NCI-H748 (cell line): Measurements from ENCODE around the gene AP5S1.
"Not testable (repeated sequence)": the region's sequence is repeated elsewhere in the genome, so short reads cannot be mapped to it uniquely, and the experiment has no call there.

ENCODE experiments used
- DNase-seq: peaks from one replicate; lab custom pipeline; 2025; ENCODE audit not compliant: unreplicated experiment; lab: John Stamatoyannopoulos, UW

The AP5S1 gene

DNA sequence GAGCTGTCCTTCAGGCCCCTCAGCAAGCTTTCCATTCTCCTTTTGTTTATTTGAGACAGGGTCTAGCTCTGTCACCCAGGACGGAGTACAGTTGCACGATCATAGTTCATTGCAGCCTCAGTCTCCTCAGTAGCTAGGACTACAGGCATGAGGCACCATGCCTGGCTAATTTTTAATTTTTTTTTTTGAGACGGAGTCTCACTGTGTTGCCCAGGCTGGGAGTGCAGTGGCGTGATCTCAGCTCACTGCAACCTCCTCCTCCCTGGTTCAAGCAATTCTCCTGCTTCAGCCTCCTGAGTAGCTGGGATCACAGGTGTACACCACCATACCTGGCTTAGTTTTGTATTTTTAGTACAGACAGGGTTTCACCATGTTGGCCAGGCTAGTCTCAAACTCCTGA lies 31.1 kb upstream of the AP5S1 start:
- DNase-seq = not testable (repeated sequence)

DNA sequence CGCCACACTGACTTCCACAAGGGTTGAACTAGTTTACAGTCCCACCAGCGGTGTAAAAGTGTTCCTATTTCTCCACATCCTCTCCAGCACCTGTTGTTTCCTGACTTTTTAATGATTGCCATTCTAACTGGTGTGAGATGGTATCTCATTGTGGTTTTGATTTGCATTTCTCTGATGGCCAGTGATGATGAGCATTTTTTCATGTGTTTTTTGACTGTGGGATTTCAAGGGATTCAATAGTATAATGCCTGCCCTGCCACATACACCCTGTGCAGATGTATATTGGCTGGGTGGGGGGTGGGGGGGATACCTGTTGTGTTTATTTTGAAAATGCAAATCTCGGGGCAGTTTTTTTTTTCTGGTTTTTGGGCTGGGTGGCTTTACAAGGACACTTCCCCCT lies 26.2 kb upstream of the AP5S1 start:
- DNase-seq = not testable (repeated sequence)

DNA sequence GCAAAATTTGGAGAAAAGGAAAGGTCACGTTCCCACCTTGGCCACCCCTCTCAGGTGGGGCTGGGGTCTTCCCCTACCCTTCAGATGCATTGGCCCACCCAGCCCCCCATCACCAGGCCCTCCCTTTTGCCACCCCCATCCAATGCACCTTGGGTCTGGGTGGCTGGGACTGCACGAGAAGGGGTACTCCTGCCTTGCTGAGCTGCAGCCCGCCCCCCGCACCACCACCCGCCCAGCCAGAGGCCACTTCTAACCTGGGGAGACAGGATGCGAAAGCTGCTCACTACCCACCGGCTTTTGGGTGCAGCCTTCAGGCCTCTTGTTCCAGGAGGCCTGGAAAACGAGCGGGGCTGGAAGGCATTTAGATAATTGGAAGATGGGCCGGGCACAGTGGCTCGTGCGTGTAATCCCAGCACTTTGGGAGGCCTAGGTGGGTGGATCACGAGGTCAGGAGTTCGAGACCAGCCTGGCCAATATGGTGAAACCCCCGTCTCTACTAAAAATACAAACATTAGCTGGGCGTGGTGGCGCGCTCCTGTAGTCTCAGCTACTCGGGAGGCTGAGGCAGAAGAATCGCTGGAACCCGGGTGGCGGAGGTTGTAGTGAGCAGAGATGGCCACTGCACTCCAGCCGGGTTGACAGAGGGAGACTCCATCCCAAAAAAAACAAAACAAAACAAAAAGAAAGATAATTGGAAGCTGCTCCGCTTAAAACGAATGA lies 25.5 kb upstream of the AP5S1 start:
- DNase-seq = no peak

DNA sequence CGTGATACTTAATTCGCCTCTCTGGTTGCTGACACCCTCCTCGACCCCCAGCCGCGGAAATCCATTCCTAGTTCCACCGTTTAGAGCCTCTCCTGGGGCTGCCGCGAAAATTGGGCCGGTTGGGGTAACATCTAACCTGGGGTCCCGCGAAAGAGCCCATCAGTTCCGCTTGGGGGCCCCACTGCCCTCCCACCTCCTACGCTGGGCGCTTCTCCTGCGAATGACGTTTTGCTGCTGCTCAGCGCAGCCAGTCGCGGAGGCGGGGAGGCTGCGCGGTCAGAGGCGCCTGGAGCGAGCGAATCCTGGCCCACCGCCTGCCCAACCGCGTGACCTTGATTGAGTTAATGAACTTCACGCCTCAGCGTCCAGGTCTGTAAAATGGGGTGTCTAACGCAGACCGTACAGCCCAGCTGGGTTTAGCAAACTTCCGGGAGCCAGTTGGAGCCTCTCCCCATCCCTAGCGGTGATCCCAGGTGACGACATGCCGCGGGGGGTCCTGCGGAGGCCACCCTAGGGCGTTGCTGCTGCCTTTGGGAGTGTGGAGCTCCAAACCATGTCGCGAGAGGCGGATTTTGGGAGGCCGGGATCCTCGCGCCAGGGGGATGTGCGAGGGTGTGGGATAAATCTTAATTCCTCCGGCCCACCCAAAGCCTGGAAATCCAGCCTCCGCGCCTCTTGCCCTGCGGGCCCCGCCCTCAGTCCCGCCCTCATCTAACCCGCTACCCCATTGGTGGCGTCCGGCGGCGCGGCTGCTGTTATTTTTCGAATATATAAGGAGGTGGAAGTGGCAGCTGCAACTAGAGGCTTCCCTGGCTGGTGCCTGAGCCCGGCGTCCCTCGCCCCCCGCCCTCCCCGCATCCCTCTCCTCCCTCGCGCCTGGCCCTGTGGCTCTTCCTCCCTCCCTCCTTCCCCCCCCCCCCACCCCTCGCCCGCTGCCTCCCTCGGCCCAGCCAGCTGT lies 24.6 kb upstream of the AP5S1 start, which contains the start of gene CDC25B:
CDC25B (plus strand) TSS at position 800 of the 958 bp plus-strand sequence. CDS start 222 bp downstream, outside the sequence.
- peak; percentile 99 for DNase-seq

DNA sequence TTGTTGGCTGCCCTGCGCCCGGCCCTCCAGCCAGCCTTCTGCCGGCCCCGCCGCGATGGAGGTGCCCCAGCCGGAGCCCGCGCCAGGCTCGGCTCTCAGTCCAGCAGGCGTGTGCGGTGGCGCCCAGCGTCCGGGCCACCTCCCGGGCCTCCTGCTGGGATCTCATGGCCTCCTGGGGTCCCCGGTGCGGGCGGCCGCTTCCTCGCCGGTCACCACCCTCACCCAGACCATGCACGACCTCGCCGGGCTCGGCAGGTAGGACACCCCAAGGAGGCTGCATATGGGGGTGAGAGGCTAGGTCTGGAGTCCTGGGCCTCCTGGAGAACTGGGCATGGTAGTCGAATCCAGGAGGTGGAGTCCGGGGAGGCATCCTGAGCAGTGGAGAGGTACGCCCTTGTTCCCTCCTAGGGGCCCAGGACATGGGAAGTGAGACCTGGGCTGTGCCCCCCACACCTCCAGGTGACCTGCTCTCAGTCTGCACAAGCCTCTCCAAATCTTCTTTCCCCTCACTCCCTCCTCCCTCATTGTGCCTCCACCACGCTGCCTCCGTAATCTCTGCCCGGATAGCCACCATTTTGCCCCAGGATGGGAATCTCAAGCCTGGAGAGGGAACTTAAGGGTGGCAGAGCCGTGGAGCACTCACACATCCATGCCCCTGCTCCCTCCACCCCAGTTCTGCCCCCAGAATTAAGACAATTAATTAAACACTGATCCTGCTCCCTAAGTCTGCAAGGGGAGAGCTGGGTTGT lies 23.7 kb upstream of the AP5S1 start:
- peak; percentile 63 for DNase-seq

DNA sequence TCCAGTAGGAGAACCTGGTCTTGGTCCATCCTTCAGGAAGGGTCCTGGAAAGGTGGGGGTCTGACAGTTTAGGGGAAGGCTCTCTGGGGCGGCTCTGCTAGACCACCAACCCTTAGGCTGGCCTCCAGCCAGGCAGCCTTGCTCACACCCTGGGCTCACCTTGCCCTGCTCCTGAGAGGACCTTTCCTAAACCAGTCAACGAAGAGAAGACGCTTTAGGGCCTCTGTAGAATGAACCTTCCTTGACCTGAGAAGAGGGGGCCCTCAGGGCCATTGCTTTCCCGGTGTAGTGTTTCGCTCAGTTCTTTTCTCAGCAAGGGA lies 23.2 kb upstream of the AP5S1 start:
- DNase-seq = no peak

DNA sequence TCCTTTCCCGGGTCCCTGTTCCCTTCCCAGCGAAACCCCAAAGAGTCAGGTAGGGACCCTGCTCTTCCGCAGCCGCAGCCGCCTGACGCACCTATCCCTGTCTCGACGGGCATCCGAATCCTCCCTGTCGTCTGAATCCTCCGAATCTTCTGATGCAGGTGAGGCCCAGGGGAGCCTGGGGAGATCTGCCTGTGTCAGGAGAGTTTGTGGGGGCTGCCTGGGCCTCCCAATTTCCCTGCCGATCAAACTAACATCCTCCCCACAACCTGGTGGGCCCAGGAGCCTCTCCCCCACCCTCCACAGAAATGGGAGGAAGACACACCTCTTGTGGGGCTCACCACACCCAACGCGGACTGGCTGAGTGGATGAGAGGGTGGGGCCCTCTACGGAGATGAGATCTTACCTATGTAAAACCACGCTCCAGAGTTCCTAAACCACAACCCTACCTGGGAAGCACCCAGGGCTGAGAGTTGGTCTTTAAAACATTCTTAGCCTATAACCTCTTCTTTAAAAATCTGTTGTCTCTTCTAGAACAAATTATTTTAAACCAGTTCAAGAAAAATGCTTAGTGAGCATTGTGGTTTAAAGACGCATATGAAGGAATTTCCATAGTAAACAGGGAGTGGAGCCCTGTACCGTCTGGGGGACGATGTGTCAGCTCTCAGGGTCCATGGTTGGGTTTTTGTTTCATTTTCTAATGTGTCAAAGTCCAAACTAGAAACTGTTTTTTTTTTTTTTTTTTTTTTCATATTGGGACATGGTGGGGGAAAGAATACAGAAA lies 22.6 kb upstream of the AP5S1 start:
- peak; percentile 73 for DNase-seq

DNA sequence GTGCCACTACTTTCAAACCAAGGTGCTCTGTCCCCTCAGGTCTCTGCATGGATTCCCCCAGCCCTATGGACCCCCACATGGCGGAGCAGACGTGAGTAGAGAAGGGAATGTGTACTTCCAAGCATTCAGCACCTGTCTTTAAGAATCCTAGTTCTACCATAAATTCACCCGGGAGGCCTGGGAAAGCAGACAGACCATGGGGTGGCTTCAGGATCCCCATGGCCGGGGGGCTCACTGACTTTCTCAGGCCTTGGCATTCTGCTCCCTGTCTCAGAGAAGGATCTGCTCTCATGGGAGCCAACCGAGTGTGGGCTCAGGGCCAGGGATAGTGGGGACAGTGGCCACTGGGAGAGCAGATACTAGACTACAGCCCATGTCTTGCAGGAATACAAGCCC lies 22.0 kb upstream of the AP5S1 start:
- no peak for DNase-seq

DNA sequence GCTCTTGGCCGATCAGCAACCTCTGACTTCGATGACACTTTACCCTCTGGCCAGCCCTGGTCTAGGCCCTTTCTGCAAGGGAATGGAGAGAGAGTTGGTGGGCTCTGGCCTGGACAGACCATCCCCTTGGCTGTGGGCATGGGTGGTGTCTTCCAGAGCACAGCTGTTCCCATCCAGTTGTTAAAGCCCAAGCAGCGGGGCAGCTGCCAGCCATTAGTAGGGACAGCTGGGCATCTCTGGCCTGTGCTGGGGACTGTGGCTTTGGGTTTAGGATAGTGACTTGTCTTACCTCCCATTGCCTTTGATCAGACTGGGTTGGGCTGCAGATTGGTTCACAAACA lies 21.5 kb upstream of the AP5S1 start:
- DNase-seq = no peak

DNA sequence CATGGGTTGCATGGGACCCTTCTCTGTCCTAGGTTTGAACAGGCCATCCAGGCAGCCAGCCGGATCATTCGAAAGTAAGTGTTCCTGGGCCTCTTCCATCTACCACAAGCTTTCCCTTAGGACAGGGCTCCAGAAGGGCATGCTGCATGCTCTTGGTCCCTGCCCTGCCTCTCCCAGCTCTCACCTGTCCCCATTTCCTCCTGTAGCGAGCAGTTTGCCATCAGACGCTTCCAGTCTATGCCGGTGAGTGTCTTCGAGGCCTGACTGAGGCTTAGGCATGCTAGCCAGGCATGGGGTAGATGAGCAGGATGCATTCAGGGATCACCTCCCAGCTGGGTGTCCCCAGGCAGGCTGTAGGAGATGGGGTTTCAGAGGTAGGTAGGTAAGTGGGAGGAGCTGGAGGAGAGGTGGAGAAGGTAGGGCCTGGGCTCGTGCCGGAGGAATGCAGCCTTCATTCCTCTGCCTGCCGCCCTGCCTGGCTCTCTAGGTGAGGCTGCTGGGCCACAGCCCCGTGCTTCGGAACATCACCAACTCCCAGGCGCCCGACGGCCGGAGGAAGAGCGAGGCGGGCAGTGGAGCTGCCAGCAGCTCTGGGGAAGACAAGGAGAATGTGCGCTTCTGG lies 20.0 kb upstream of the AP5S1 start:
- DNase-seq = no peak

DNA sequence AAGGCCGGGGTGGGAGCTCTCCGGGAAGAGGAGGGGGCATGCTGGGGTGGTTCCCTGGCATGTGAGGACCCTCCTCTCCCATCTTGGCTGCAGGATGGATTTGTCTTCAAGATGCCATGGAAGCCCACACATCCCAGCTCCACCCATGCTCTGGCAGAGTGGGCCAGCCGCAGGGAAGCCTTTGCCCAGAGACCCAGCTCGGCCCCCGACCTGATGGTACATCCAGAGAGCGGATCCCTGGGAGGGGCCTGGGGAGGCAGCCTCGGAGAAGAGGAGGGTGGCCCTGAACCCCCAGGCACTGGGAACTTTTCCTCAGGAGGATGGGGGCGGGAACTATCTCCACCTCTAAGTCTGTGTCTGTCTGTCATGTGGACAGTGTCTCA lies 19.5 kb upstream of the AP5S1 start:
- no peak for DNase-seq

DNA sequence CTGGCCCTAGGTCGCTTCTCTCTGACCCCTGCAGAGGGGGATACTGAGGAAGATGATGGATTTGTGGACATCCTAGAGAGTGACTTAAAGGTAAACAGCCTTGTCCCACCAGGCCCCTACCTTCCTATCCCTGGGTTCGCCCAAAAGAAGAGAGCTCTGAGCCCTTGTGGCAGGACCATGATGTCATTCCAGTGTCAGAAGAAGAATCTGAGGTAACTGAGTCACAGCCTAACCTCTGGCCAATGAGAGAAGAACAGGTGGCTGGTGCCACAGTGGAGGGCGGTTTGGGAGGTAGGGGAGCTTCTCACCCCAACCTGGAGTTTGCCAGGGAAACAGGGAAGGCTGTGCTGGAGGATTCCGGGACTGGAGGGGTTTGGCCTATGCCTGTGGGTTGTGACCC lies 19.0 kb upstream of the AP5S1 start:
- no peak for DNase-seq

DNA sequence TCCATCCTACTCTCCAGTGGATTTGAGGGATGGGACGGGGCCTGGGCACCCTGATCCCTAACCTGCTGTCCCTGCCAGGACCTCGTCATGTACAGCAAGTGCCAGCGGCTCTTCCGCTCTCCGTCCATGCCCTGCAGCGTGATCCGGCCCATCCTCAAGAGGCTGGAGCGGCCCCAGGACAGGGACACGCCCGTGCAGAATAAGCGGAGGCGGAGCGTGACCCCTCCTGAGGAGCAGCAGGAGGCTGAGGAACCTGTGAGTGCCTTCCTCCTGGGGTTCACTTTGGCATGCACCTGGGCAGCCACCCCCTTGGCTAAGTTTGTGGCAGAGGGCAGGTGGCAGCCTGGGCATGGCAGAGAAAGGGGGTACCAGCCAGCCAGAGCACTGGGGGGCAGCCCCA lies 18.5 kb upstream of the AP5S1 start:
- no peak for DNase-seq

DNA sequence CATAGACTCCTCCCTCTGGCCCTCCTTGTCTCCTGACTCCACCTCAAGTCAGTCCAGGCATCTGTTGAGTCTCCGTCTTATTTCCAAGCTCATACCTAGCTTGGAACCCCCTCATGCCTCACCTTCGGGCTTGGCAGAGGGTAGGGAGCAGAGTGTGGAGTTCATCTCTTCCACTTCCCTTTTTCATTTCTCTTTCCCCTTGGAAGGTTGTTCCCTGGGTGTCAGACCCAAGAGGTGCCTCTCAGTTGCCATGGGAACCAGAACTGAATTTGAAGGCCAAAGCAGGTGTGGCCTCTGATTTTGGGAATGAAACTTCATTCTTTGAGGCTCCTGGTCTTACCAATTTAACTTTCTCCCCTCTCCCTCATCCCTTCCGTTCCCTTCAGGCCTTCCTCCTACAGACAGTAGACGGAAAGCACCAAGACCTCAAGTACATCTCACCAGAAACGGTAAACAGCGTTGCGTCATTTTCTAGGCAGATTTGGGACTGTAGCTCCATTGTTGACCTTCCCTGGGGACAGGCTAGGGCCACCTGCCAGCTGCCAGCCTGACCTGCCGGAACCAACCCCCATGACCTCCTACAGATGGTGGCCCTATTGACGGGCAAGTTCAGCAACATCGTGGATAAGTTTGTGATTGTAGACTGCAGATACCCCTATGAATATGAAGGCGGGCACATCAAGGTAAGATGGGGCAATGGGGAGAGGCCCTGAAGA lies 17.7 kb upstream of the AP5S1 start:
- no peak for DNase-seq

DNA sequence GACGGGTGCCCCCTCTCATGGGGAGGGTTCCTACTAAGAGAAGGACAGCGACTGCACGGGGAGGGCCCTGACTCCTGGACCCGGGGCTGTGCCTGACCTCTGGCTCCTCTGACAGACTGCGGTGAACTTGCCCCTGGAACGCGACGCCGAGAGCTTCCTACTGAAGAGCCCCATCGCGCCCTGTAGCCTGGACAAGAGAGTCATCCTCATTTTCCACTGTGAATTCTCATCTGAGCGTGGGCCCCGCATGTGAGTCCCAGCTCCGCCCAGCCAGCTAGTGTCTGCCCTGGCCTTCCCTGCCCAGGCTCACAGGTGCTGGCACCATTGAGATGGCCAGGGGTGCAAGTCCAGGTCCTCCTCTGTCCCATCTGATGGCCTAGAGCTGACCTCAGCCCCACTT lies 17.1 kb upstream of the AP5S1 start:
- DNase-seq = no peak

DNA sequence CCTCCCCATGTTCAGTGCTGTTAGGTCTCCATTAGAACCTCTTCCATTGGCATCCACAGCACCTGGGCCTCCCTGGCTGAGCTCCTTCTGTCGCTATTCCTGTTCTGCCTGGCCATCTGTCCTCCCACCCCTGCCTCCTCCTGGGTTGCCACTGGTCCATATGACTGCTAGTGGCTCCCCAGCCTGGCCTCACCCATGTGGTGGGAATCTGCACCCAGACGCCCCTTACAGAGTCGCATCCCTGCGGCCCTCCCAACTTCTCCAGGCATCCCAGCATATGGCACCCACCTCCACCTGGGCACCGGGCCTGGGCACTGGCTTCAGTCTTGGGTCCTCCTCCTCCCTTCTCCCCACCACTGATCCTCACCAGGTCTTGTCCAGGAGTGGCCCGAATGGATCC lies 16.5 kb upstream of the AP5S1 start:
- no peak for DNase-seq

DNA sequence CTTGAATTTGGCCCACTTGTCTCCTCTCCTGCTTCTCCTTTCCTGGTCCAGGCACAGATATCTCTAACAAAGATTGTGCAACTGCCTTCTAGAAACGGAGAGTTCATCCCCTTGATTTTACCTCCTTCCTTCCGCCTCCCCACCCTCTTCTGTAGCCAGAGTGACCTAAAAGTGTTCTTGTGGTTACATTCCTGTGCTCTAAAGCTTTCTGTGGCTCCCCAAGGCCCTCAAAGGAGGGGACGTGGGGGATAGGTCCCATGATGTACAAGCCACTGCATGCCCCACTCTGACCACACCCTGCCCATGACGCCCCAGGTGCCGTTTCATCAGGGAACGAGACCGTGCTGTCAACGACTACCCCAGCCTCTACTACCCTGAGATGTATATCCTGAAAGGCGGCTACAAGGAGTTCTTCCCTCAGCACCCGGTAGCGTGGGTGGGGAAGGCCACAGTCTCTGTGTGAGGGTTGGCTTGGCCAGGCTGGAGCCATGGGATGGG lies 16.0 kb upstream of the AP5S1 start:
- no peak for DNase-seq

DNA sequence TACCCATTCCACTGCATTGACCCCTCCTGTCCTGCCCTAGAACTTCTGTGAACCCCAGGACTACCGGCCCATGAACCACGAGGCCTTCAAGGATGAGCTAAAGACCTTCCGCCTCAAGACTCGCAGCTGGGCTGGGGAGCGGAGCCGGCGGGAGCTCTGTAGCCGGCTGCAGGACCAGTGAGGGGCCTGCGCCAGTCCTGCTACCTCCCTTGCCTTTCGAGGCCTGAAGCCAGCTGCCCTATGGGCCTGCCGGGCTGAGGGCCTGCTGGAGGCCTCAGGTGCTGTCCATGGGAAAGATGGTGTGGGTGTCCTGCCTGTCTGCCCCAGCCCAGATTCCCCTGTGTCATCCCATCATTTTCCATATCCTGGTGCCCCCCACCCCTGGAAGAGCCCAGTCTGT lies 15.6 kb upstream of the AP5S1 start:
- DNase-seq = no peak

DNA sequence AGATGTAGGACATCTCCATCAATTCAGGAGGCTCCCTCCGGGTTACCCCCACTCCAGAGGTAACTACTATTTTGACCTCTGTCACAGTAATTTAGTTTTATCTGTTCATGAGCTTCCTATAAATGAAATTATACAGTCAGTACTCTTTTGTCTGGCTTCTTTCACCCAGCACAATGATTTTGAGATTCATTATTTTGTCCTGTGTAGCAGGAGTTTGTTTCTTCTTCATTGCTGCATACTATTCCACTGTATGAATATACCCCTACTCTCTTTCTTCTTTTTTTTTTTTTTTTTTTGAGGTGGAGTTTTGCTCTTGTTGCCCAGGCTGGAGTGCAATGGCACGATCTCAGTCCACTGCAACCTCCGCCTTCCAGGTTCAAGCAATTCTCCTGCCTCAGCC lies 11.8 kb upstream of the AP5S1 start:
- no peak for DNase-seq
